Nephron progenitor cell (in vitro differentiated cells): Measurements from ENCODE around the gene SNAPC5.

ENCODE experiments used
- DNase-seq: peaks from one replicate; pipeline ENCODE4 v3.0.0; 2021
- H3K27ac Mint-ChIP-seq: 2 replicates; pipeline ENCODE4 v1.8.0; 2021; ENCODE audit warnings: mild to moderate bottlenecking, moderate library complexity, mixed read lengths
- H3K27me3 Mint-ChIP-seq: 2 replicates; pipeline ENCODE4 v1.8.0; 2021; ENCODE audit warnings: mild to moderate bottlenecking, low read depth, mixed read lengths; ENCODE audit not compliant: poor library complexity
- H3K36me3 Mint-ChIP-seq: 2 replicates; pipeline ENCODE4 v1.8.0; 2021; ENCODE audit warnings: low read depth, mixed read lengths
- H3K4me1 Mint-ChIP-seq: 2 replicates; pipeline ENCODE4 v1.8.0; 2021; ENCODE audit warnings: mixed read lengths
- H3K4me3 Mint-ChIP-seq: 2 replicates; pipeline ENCODE4 v1.8.0; 2021; ENCODE audit warnings: mild to moderate bottlenecking, moderate library complexity, mixed read lengths
- H3K9me3 Mint-ChIP-seq: 2 replicates; pipeline ENCODE4 v1.8.0; 2021; ENCODE audit warnings: mild to moderate bottlenecking, moderate library complexity, mixed read lengths
- TF ChIP-seq, protein P1 (sequence below): fragments of 200-600 bp; sonication (generic); IDR thresholded peaks from 2 replicates; pipeline ENCODE4 v1.5.0; 2021; ENCODE audit warnings: antibody characterized with exemption

Gene SNAPC5

DNA sequence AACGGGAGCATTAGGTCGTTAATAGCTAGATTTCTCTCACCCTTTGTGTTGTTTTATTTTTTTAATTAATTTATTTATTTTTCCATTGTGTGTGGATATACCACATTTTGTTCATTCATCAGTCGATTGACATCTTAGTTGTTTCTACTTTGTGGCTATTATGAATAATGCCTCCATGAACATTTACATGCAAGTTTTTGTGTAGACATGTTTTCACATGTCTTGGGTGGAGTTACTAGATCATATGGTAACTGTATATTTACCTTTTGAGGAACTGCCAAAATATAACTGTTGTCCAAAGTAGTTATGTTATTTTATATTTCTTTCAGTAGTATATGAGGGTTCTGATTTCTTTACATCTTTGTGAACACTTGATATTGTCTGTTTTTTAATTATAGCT lies 26.4 kb upstream of the SNAPC5 start:
- H3K9me3 Mint-ChIP-seq: no peaks in the 10 kb centered on the region
- H3K27me3 Mint-ChIP-seq: no peaks in the 10 kb centered on the region
- TF ChIP-seq, protein P1, sequence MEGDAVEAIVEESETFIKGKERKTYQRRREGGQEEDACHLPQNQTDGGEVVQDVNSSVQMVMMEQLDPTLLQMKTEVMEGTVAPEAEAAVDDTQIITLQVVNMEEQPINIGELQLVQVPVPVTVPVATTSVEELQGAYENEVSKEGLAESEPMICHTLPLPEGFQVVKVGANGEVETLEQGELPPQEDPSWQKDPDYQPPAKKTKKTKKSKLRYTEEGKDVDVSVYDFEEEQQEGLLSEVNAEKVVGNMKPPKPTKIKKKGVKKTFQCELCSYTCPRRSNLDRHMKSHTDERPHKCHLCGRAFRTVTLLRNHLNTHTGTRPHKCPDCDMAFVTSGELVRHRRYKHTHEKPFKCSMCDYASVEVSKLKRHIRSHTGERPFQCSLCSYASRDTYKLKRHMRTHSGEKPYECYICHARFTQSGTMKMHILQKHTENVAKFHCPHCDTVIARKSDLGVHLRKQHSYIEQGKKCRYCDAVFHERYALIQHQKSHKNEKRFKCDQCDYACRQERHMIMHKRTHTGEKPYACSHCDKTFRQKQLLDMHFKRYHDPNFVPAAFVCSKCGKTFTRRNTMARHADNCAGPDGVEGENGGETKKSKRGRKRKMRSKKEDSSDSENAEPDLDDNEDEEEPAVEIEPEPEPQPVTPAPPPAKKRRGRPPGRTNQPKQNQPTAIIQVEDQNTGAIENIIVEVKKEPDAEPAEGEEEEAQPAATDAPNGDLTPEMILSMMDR: no peak
- H3K4me3 Mint-ChIP-seq: no peak overlapping the region
- DNase-seq: no peak
- H3K27ac Mint-ChIP-seq: no peak overlapping the region
- no peaks in the 10 kb centered on the region for H3K4me1 Mint-ChIP-seq
- H3K36me3 Mint-ChIP-seq: peaks cover 10% of the 10 kb centered on the region

DNA sequence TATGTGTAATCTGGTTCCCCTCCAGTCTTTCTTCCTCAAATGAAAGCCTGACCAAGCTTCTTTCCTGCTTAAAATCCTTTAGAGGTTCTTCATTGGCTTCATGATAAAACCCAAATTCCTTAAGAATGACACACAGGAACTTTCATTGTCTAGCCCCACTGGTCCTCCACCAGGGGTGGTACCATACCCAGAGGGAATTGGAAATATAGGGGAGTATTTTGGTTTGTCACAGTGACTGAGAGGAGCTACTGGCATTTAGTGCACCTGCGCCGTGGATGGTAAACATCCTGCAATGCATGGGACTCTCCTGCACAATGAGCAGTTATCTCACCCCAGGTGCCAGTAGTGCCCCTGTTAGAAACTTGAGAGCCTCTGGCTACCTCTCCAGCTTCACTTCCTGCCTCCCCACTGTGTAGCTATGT lies 18.4 kb upstream of the SNAPC5 start:
- no peaks in the 10 kb centered on the region for H3K9me3 Mint-ChIP-seq
- H3K27ac Mint-ChIP-seq: no peak overlapping the region
- H3K4me1 Mint-ChIP-seq: no peaks in the 10 kb centered on the region
- no peak overlapping the region for H3K4me3 Mint-ChIP-seq
- DNase-seq: no peak
- peaks cover 3% of the 10 kb centered on the region for H3K27me3 Mint-ChIP-seq
- H3K36me3 Mint-ChIP-seq: peaks cover 29% of the 10 kb centered on the region
- TF ChIP-seq, protein P1: no peak

DNA sequence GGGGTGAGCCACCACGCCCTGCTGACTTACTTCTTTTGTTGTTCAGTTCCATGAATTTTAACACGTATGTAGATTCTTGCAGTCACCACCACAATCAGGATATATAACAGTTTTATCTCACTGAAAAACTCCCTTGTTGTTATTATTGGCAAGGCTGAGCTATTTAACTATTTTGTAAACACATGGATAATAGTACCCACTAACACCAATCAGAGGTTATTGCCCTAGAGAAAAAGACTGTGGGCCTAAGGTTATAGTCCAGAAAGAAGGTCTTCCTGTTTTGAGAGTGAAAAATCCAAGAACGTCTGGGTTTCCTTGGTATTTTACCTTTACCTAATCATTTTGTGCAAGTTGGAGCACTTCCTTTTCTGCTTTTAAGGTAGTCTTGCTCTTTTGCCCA lies 17.0 kb upstream of the SNAPC5 start:
- TF ChIP-seq, protein P1: no peak
- Mint-ChIP-seq H3K27me3 (peaks cover 3% of the 10 kb centered on the region), H3K4me3 (no peak overlapping the region), H3K4me1 (no peaks in the 10 kb centered on the region), H3K27ac (no peak overlapping the region), H3K9me3 (no peaks in the 10 kb centered on the region), H3K36me3 (peaks cover 35% of the 10 kb centered on the region)
- no peak for DNase-seq

DNA sequence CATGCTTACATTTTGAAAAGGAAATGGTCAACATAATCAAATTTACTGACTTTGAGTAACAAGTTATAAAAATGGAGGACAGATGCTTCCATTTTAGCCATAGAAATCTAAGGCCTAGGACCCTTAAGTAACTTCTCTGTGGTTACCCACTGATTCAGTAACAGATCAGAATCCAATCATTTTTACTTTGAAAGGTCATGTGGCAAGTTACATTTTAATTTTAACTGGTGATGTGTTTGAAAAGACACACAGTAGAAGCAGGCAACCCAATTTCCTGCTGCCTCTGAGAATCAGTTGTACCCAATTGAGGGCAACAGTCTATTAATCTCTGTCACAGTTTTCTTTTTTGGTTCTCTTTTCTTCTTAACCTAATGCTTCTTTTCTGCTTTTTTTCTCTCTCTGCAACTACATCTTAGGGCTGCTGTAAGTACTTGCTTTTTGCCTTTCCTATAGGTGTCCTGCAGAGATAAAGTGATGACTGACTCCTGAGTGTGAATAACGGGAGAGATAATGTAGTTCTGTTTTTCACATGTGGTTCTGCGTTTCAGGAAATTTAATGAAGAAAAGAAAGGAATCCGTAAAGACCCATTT lies 10.8 kb upstream of the SNAPC5 start:
- Mint-ChIP-seq H3K27ac (no peak overlapping the region), H3K27me3 (peaks cover 4% of the 10 kb centered on the region), H3K9me3 (no peaks in the 10 kb centered on the region), H3K4me1 (peaks cover 28% of the 10 kb centered on the region), H3K4me3 (no peak overlapping the region), H3K36me3 (peaks cover 28% of the 10 kb centered on the region)
- DNase-seq: no peak
- TF ChIP-seq, protein P1: no peak

DNA sequence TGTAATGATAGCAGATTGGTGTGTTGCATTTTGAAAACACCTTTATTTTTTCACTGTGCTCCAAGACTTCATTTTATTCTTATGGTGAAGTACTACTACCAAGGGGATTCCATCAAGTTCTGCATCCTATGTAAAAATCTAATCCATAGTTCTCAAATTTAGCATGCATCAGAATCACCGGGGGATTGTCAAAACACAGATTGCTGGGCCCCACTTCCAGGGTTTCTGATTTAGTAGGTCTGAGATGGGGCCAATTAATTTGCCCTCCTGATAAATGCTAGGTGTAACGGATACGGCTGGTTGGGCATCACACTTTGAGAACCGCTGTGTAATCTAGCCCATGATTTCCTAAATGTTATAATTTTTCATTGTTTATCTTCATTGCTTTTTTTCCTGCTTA lies 8.3 kb upstream of the SNAPC5 start:
- DNase-seq: no peak
- H3K9me3 Mint-ChIP-seq: no peaks in the 10 kb centered on the region
- peaks cover 4% of the 10 kb centered on the region for H3K27me3 Mint-ChIP-seq
- peaks cover 45% of the 10 kb centered on the region for H3K4me1 Mint-ChIP-seq
- TF ChIP-seq, protein P1: no peak
- H3K4me3 Mint-ChIP-seq: peak overlapping the region; percentile 99
- peak overlapping the region; percentile 98 for H3K27ac Mint-ChIP-seq
- H3K36me3 Mint-ChIP-seq: peaks cover 48% of the 10 kb centered on the region

DNA sequence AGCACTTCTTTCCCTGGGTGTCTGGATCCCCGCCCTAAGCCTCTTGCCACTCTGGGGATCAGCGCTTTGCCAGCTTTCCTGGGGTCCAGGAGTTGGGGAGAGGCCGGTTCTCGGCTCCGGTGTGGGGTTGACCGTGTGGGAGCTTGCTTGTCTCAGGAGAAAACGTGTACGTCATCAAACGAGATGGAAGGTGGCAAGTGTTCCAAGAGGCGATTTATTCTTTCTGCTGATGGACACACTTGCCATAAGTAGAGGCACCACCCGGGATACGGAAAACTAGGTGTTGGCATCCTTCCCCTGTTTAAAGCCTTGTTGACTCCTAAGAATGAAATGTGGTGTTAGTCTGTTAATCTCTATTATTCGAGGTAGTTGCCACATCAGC lies 7.9 kb upstream of the SNAPC5 start:
- H3K36me3 Mint-ChIP-seq: peaks cover 48% of the 10 kb centered on the region
- H3K4me1 Mint-ChIP-seq: peaks cover 45% of the 10 kb centered on the region
- H3K9me3 Mint-ChIP-seq: no peaks in the 10 kb centered on the region
- peak overlapping the region; percentile 99 for H3K4me3 Mint-ChIP-seq
- TF ChIP-seq, protein P1: no peak
- H3K27ac Mint-ChIP-seq: peak overlapping the region; percentile 98
- peaks cover 4% of the 10 kb centered on the region for H3K27me3 Mint-ChIP-seq
- no peak for DNase-seq
